IMR-90 (cell line): ENCODE results near the gene CAPZA2. TPM values are rescaled to one million over a fixed set of nuclear protein-coding genes. Genes with fewer than 3 reads are reported as not detected.

Experiments used
- ATAC-seq: fragments of 200-7000 bp; cut with Tn5 transposase; 2 replicates; pipeline ENCODE4 v1.9.1; 2020; ENCODE audit warnings: low read depth, mild to moderate bottlenecking, moderate library complexity
- BruUV-seq: library from RNA; stranded (reverse); fragments of 400-500 nt; replicated peaks from 2 replicates; lab custom pipeline; 2021; lab: Mats Ljungman, UMichigan
- CTCF ChIA-PET: fragments of 300-600 bp; formaldehyde crosslinking; extraction: SDS; loops from one replicate; lab custom pipeline; 2021; ENCODE audit warnings: antibody characterized with exemption; lab: Yijun Ruan, JAX
- POLR2A ChIA-PET: fragments of 300-600 bp; sonication (Branson Sonifier 250); formaldehyde crosslinking; loops from one replicate; lab custom pipeline; 2022; ENCODE audit warnings: antibody characterized with exemption; ENCODE audit not compliant: unreplicated experiment; lab: Charles Lee
- DNase-seq: peaks from one replicate; pipeline ENCODE4 v3.0.0; 2013
- H2AFZ ChIP-seq: replicated peaks from 2 replicates; pipeline ENCODE3; 2013; ENCODE audit warnings: low read length, mild to moderate bottlenecking; ENCODE audit not compliant: poor library complexity
- H2AK5ac ChIP-seq: 2 replicates; pipeline ENCODE4 v1.6.1; 2013; ENCODE audit warnings: low read depth, low read length, inconsistent platforms
- H2AK9ac ChIP-seq: replicated peaks from 2 replicates; pipeline ENCODE3; 2013; ENCODE audit warnings: mild to moderate bottlenecking, low read depth, low read length, moderate library complexity; ENCODE audit not compliant: poor library complexity
- H2BK120ac ChIP-seq: 2 replicates; pipeline ENCODE4 v1.6.1; 2013; ENCODE audit warnings: low read depth, low read length, inconsistent platforms
- H2BK15ac ChIP-seq: 3 replicates; pipeline ENCODE4 v1.6.1; 2013; ENCODE audit warnings: low read depth, low read length, inconsistent platforms
- H2BK20ac ChIP-seq: 2 replicates; pipeline ENCODE4 v1.6.1; 2013; ENCODE audit warnings: low read depth, mild to moderate bottlenecking, inconsistent platforms, low read length, moderate library complexity
- H2BK5ac ChIP-seq: 2 replicates; pipeline ENCODE4 v1.6.1; 2013; ENCODE audit warnings: mild to moderate bottlenecking, low read depth, low read length, inconsistent platforms; ENCODE audit not compliant: poor library complexity, severe bottlenecking
- H3K14ac ChIP-seq: replicated peaks from 2 replicates; pipeline ENCODE4 v1.6.1; 2013; ENCODE audit warnings: low read depth, low read length, inconsistent platforms
- H3K18ac ChIP-seq: 2 replicates; pipeline ENCODE4 v1.6.1; 2013; ENCODE audit warnings: low read depth, low read length, control low read depth
- H3K23ac ChIP-seq: 2 replicates; pipeline ENCODE4 v1.6.1; 2013; ENCODE audit warnings: low read depth, low read length, inconsistent platforms
- H3K27ac ChIP-seq: 2 replicates; pipeline ENCODE4 v1.5.1; 2013; ENCODE audit warnings: mild to moderate bottlenecking, control low read depth, low read length; ENCODE audit not compliant: insufficient read depth
- H3K27me3 ChIP-seq: 2 replicates; pipeline ENCODE4 v1.6.1; 2013; ENCODE audit warnings: low read length; ENCODE audit not compliant: control insufficient read depth, insufficient read depth
- H3K36me3 ChIP-seq: 2 replicates; pipeline ENCODE4 v1.6.1; 2013; ENCODE audit warnings: low read length, mixed read lengths; ENCODE audit not compliant: control insufficient read depth, insufficient read depth
- H3K4ac ChIP-seq: 2 replicates; pipeline ENCODE4 v1.6.1; 2013; ENCODE audit warnings: low read depth, low read length, inconsistent platforms
- H3K4me1 ChIP-seq: 2 replicates; pipeline ENCODE4 v1.6.1; 2013; ENCODE audit warnings: low read length, mixed read lengths; ENCODE audit not compliant: control insufficient read depth, insufficient read depth
- H3K4me2 ChIP-seq: 2 replicates; pipeline ENCODE4 v1.6.1; 2013; ENCODE audit warnings: low read depth, mild to moderate bottlenecking, control low read depth, low read length, moderate library complexity
- H3K4me3 ChIP-seq: 2 replicates; pipeline ENCODE4 v1.5.1; 2013; ENCODE audit warnings: low read depth, mild to moderate bottlenecking, control low read depth, low read length, moderate library complexity; ENCODE audit not compliant: insufficient read depth
- H3K56ac ChIP-seq: 2 replicates; pipeline ENCODE4 v1.6.1; 2013; ENCODE audit warnings: low read length, inconsistent platforms; ENCODE audit not compliant: insufficient read depth; ENCODE audit errors: extremely low read depth
- H3K79me1 ChIP-seq, 2 experiments: 2 replicates each; pipeline ENCODE4 v1.6.1; 2013; ENCODE audit warnings: low read length in 2 of 2, inconsistent platforms in 1 of 2, low read depth in 1 of 2
- H3K9ac ChIP-seq: 2 replicates; pipeline ENCODE4 v1.6.1; 2013; ENCODE audit warnings: low read depth, low read length, control low read depth
- H3K9me1 ChIP-seq: 2 replicates; pipeline ENCODE4 v1.6.1; 2013; ENCODE audit warnings: low read length, inconsistent platforms; ENCODE audit not compliant: insufficient read depth
- H3K9me3 ChIP-seq: 2 replicates; pipeline ENCODE4 v1.6.1; 2013; ENCODE audit warnings: low read length; ENCODE audit not compliant: control insufficient read depth, insufficient read depth
- H4K20me1 ChIP-seq: 2 replicates; pipeline ENCODE4 v1.6.1; 2013; ENCODE audit warnings: low read length, inconsistent platforms; ENCODE audit not compliant: insufficient read depth
- H4K5ac ChIP-seq: 2 replicates; pipeline ENCODE4 v1.6.1; 2013; ENCODE audit warnings: mild to moderate bottlenecking, low read depth, low read length, control low read depth
- H4K8ac ChIP-seq, 2 experiments: 2 replicates each; pipeline ENCODE4 v1.6.1; 2013; ENCODE audit warnings: low read depth in 2 of 2, low read length in 2 of 2, control low read depth in 1 of 2, inconsistent platforms in 1 of 2
- H4K91ac ChIP-seq: 2 replicates; pipeline ENCODE4 v1.6.1; 2013; ENCODE audit warnings: low read depth, low read length, inconsistent platforms; ENCODE audit not compliant: insufficient read depth
- CHD1 ChIP-seq: IDR thresholded peaks from 2 replicates; pipeline ENCODE4 v1.6.1; 2012; ENCODE audit warnings: low read depth, low read length, improper control_type of control experiment
- CTCF ChIP-seq: conservative IDR thresholded peaks from 2 replicates; pipeline ENCODE4 v1.5.1; 2012; ENCODE audit warnings: mild to moderate bottlenecking, low read depth, low read length, improper control_type of control experiment
- ELK1 ChIP-seq: fragments of 150-350 bp; IDR thresholded peaks from 2 replicates; pipeline ENCODE4 v1.6.1; 2016; ENCODE audit warnings: low read depth, mild to moderate bottlenecking, low read length, moderate library complexity, borderline replicate concordance
- NFE2L2 ChIP-seq: fragments of 150-350 bp; IDR thresholded peaks from 2 replicates; pipeline ENCODE4 v1.6.1; 2016; ENCODE audit warnings: low read depth, mild to moderate bottlenecking, low read length
- POLR2A ChIP-seq: IDR thresholded peaks from 2 replicates; pipeline ENCODE4 v1.6.1; 2012; ENCODE audit warnings: mild to moderate bottlenecking, low read depth, low read length
- WGBS, 2 experiments: methylation state at CpG; one replicate each; pipeline versions ENCODE4 v1.1.5 to v1.1.7; 2013; ENCODE audit warnings: missing lambda C conversion rate in 2 of 2; ENCODE audit not compliant: insufficient read length in 1 of 2; ENCODE audit errors: extremely low coverage in 2 of 2; 5-methylcytosine and 5-hydroxymethylcytosine counted together
- dilution Hi-C: fragments of 300-500 bp; cut with HindIII; formaldehyde crosslinking; loops from one replicate; pipeline ENCODE4 v1.14.3; 2018; ENCODE audit warnings: low sequenced_read_pairs; ENCODE audit not compliant: unreplicated experiment
- in situ Hi-C: fragments of 300-500 bp; cut with MboI; formaldehyde crosslinking; loops from 3 replicates; pipeline ENCODE4 v1.14.3; 2019; ENCODE audit warnings: low sequenced_read_pairs, inconsistent platforms, mixed read lengths
- intact Hi-C: fragments of 100-400 bp; cut with micrococcal nuclease; formaldehyde crosslinking; loops from 2 replicates; pipeline ENCODE4 v1.10.0; 2022
- polyA plus RNA-seq, 3 experiments: library from polyadenylated mRNA; depleted of rRNA; stranded (reverse); fragments of >200 nt; gene quantifications; 2 replicates each; pipeline ENCODE4 v1.2.3, GENCODE V29; 2012; ENCODE audit warnings: low replicate concordance in 1 of 3
- total RNA-seq: library from RNA; depleted of rRNA; stranded (reverse); fragments of >200 nt; gene quantifications from 2 replicates; pipeline ENCODE4 v1.2.3, GENCODE V29; 2012

The CAPZA2 gene
- total and polyA plus RNA-seq, 2 of the 4 experiments (the other 2 are of a cell fraction), result 66.6 to 133 TPM

- no peak for TF ChIP-seq POLR2A
- no peak for TF ChIP-seq ELK1
- TF ChIP-seq NFE2L2, result no peak
- TF ChIP-seq CHD1, result no peak
- TF ChIP-seq CTCF, result no peak
- H4K91ac ChIP-seq, result no peak overlapping the region
- H3K23ac ChIP-seq, result no peak overlapping the region
- DNase-seq (no peak), ATAC-seq (no peak)
- no peaks in the 10 kb centered on the region for H3K4me1 ChIP-seq
- H4K20me1 ChIP-seq, result no peaks in the 10 kb centered on the region
- no peak overlapping the region for H3K18ac ChIP-seq
- no peak overlapping the region for H2BK20ac ChIP-seq
- ChIA-PET CTCF (no interaction called here), POLR2A (no interaction called here)
- no peak overlapping the region for H2AK9ac ChIP-seq
- no peaks in the 10 kb centered on the region for H3K9me3 ChIP-seq
- no CpG with 5 or more reads among the region's 5 CpGs for WGBS, 2 experiments
- H4K8ac ChIP-seq, result no peak overlapping the region
- in situ Hi-C loops (no loop called here), intact Hi-C loops (no loop called here), dilution Hi-C loops (no loop called here)
- no peak overlapping the region for H3K56ac ChIP-seq
- H3K36me3 ChIP-seq, result no peaks in the 10 kb centered on the region
- no peaks in the 10 kb centered on the region for H3K79me1 ChIP-seq
- H2BK5ac ChIP-seq, result no peak overlapping the region
- no peaks in the 10 kb centered on the region for H3K9me1 ChIP-seq
- BruUV-seq, result no TSS peak
- H2BK120ac ChIP-seq, result no peak overlapping the region
- H3K4ac ChIP-seq, result no peak overlapping the region
- no peak overlapping the region for H2BK15ac ChIP-seq
- no peak overlapping the region for H3K14ac ChIP-seq
- H3K27me3 ChIP-seq, result peaks cover 10% of the 10 kb centered on the region
- no peak overlapping the region for H2AK5ac ChIP-seq
- no peak overlapping the region for H3K4me3 ChIP-seq
- H3K27ac ChIP-seq, result no peak overlapping the region
- H2AFZ ChIP-seq, result no peak overlapping the region
- no peak overlapping the region for H3K4me2 ChIP-seq
- no peak overlapping the region for H4K5ac ChIP-seq
- H3K9ac ChIP-seq, result no peak overlapping the region
Measured at GRCh38 chr7:116840256-116840655, 22.1 kb upstream of the CAPZA2 start.
